GM18499 (cell line): ENCODE measurements around the gene PLSCR4.
A peak's percentile ranks its signal among the peaks of the same experiment; 100 is the strongest.

Experiments
- ATAC-seq: cut with Tn5 transposase; IDR thresholded peaks from one replicate; pipeline ENCODE4 v1.9.1; 2021; ENCODE audit warnings: moderate number of reproducible peaks; ENCODE audit not compliant: insufficient read depth, unreplicated experiment

PLSCR4 gene

GRCh38 chr3:146196789-146197188 is 54.1 kb downstream of the PLSCR4 start:
- ATAC-seq: no peak

GRCh38 chr3:146195605-146196004 is 55.3 kb downstream of the PLSCR4 start:
- ATAC-seq: no peak

- ATAC-seq: no peak
These were observed 55.9 kb downstream of the PLSCR4 start for GRCh38 chr3:146195030-146195429.

- ATAC-seq: no peak
These were observed 59.9 kb downstream of the PLSCR4 start for GRCh38 chr3:146191051-146191450.

- ATAC-seq: peak; percentile 87
These were observed 61.3 kb downstream of the PLSCR4 start for GRCh38 chr3:146189519-146190173.

- no peak for ATAC-seq
These were observed 63.5 kb downstream of the PLSCR4 start for GRCh38 chr3:146187334-146187950.

GRCh38 chr3:146184241-146185015 is 66.5 kb downstream of the PLSCR4 start:
- no peak for ATAC-seq

- no peak for ATAC-seq
These were observed 69.7 kb downstream of the PLSCR4 start for GRCh38 chr3:146181216-146181615.

GRCh38 chr3:146180376-146180775 is 70.5 kb downstream of the PLSCR4 start:
- no peak for ATAC-seq

GRCh38 chr3:146178006-146178689 is 72.8 kb downstream of the PLSCR4 start:
- ATAC-seq: no peak

- no peak for ATAC-seq
These were observed 73.4 kb downstream of the PLSCR4 start for GRCh38 chr3:146177519-146177918.

GRCh38 chr3:146177072-146177471 is 73.8 kb downstream of the PLSCR4 start:
- no peak for ATAC-seq

GRCh38 chr3:146172586-146172985 is 78.3 kb downstream of the PLSCR4 start:
- ATAC-seq: no peak

GRCh38 chr3:146170591-146170990 is 80.3 kb downstream of the PLSCR4 start:
- ATAC-seq: no peak

- no peak for ATAC-seq
These were observed 81.0 kb downstream of the PLSCR4 start for GRCh38 chr3:146169891-146170290.

- no peak for ATAC-seq
These were observed 84.1 kb downstream of the PLSCR4 start for GRCh38 chr3:146166826-146167225.

GRCh38 chr3:146166415-146166821 is 84.5 kb downstream of the PLSCR4 start:
- ATAC-seq: no peak

- no peak for ATAC-seq
These were observed 85.0 kb downstream of the PLSCR4 start for GRCh38 chr3:146165877-146166276.

- ATAC-seq: no peak
These were observed 85.7 kb downstream of the PLSCR4 start for GRCh38 chr3:146164971-146165769.

- ATAC-seq: no peak
These were observed 86.4 kb downstream of the PLSCR4 start for GRCh38 chr3:146164506-146164905.
